Adrenal gland (tissue), 5 donors: ENCODE measurements around the gene CYP2A13.

Experiments used
- POLR2A ChIP-seq, 2 donors: fragments of 450-650 bp; IDR thresholded peaks; one replicate each; pipeline ENCODE4 v1.6.1; 2017; ENCODE audit warnings: antibody characterized with exemption in 2 of 2, mild to moderate bottlenecking in 2 of 2, moderate library complexity in 1 of 2
- TF ChIP-seq, protein P1 (sequence below), 6 experiments: fragments of 450-650 bp in 4 of 6; fragments of 200-600 bp in 2 of 6; sonication (generic) in 1 of 6; IDR thresholded peaks; 1 replicate in 5 of 6; 2 replicates in 1 of 6; pipeline versions ENCODE4 v1.5.1 to v1.8.0; 2016 to 2021; ENCODE audit warnings: antibody characterized with exemption in 6 of 6, mild to moderate bottlenecking in 2 of 6, moderate library complexity in 1 of 6
- donor health status: DM: no; HTN: no; CAD: no.

DNA sequence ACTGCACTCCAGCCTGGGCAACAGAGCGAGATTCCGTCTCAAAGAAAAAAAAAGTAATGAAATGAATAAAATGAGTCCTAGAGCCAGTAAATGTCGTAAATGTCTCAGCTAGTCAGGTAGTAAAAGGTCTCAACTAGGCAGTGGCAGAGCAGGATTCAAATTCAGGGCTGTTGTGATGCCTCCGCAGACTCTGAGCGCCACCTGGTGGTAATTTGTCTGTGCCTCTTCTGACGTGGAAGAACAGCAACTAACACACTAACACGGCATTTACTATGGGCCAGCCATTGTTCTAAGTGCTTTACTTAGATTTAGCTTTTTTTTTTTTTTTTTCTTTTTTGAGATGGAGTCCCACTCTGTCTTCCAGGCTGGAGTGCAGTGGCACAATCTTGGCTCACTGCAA lies 56.2 kb downstream of the CYP2A13 start:
- TF ChIP-seq POLR2A (IDR thresholded peaks at IDR 0.05): no peak
- TF ChIP-seq, protein P1, sequence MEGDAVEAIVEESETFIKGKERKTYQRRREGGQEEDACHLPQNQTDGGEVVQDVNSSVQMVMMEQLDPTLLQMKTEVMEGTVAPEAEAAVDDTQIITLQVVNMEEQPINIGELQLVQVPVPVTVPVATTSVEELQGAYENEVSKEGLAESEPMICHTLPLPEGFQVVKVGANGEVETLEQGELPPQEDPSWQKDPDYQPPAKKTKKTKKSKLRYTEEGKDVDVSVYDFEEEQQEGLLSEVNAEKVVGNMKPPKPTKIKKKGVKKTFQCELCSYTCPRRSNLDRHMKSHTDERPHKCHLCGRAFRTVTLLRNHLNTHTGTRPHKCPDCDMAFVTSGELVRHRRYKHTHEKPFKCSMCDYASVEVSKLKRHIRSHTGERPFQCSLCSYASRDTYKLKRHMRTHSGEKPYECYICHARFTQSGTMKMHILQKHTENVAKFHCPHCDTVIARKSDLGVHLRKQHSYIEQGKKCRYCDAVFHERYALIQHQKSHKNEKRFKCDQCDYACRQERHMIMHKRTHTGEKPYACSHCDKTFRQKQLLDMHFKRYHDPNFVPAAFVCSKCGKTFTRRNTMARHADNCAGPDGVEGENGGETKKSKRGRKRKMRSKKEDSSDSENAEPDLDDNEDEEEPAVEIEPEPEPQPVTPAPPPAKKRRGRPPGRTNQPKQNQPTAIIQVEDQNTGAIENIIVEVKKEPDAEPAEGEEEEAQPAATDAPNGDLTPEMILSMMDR (IDR thresholded peaks at IDR 0.05): peak; percentile 71 to 98 (median 86)
